Gastrocnemius medialis (tissue), 4 donors: ENCODE results near the gene GARIN5B.

Source experiments
- POLR2A ChIP-seq, 2 donors: fragments of 450-650 bp; IDR thresholded peaks; one replicate each; pipeline ENCODE4 v1.6.1; 2017; ENCODE audit warnings: antibody characterized with exemption in 2 of 2, mild to moderate bottlenecking in 2 of 2, moderate library complexity in 2 of 2
- TF ChIP-seq, protein P1 (sequence below), 5 experiments: fragments of 450-650 bp in 3 of 5; fragments of 200-600 bp in 2 of 5; sonication (generic) in 2 of 5; IDR thresholded peaks in 4 of 5; conservative IDR thresholded peaks in 1 of 5; 1 replicate in 4 of 5; 2 replicates in 1 of 5; pipeline ENCODE4 v1.5.1; 2016 to 2019; ENCODE audit warnings: antibody characterized with exemption in 5 of 5, mild to moderate bottlenecking in 3 of 5, moderate library complexity in 3 of 5

DNA sequence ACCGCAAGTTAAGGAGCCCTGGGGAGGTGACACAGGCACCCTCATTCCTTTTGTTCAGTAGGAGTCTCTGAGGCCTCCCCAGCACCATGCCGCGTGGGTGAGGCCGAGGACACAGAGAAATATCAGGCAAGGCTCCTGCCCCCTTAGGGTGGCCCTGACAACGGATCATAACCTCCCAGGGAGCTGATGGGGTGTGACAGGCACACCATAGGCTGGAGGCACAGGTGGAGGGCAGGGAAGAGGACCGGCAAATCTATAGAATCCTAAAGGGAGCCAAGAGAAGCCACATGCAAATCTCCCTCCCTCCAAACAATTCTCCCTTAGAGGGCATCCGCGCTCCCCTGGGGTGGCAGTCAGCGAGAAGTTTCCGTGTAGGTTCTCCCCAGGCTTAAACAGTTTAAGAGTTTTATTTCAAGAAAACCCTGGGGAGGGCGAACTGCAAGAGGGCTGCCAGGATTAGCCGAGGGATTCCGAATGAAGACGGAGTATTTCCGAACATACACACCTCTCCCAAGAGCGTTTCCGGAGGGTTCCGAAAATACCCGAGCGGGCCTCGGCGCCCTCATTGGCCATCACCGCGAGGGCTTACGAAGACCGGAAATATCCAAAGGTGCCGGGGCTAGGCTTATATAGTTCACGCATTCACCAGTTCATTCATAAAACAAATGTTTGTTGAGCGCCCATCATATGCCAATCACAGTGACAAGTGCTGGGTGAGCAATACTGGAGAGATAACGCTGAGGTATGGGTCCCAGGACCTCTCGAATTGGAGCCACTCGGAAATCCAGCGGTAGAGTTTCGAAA lies 22.1 kb upstream of the GARIN5B start:
- no peak for TF ChIP-seq POLR2A (IDR thresholded peaks at IDR 0.05)
- TF ChIP-seq, protein P1, sequence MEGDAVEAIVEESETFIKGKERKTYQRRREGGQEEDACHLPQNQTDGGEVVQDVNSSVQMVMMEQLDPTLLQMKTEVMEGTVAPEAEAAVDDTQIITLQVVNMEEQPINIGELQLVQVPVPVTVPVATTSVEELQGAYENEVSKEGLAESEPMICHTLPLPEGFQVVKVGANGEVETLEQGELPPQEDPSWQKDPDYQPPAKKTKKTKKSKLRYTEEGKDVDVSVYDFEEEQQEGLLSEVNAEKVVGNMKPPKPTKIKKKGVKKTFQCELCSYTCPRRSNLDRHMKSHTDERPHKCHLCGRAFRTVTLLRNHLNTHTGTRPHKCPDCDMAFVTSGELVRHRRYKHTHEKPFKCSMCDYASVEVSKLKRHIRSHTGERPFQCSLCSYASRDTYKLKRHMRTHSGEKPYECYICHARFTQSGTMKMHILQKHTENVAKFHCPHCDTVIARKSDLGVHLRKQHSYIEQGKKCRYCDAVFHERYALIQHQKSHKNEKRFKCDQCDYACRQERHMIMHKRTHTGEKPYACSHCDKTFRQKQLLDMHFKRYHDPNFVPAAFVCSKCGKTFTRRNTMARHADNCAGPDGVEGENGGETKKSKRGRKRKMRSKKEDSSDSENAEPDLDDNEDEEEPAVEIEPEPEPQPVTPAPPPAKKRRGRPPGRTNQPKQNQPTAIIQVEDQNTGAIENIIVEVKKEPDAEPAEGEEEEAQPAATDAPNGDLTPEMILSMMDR (IDR thresholded peaks at IDR 0.05 in 4 of 5, conservative IDR thresholded peaks at IDR 0.05 in 1 of 5) = no peak
